GM15510 (cell line): ENCODE measurements around the gene NKAIN4.

Experiments used
- POLR2A ChIP-seq: IDR thresholded peaks from 3 replicates; pipeline ENCODE4 v1.6.1; 2011; ENCODE audit warnings: borderline replicate concordance; ENCODE audit not compliant: insufficient read length; ENCODE audit errors: extremely low read depth

NKAIN4 gene

GRCh38 chr20:63216849-63217471, 37.3 kb downstream of the NKAIN4 start:
- no peak for TF ChIP-seq POLR2A

GRCh38 chr20:63216041-63216848, 38.0 kb downstream of the NKAIN4 start, which contains the start of gene YTHDF1:
YTHDF1 (minus strand) TSS chr20:63216131; CDS start chr20:63215892, 239 bp downstream.
- peak; percentile 68 for TF ChIP-seq POLR2A

- no peak for TF ChIP-seq POLR2A
Measured at GRCh38 chr20:63215101-63216040, 38.9 kb downstream of the NKAIN4 start.

- no peak for TF ChIP-seq POLR2A
Measured at GRCh38 chr20:63214514-63214913, 39.7 kb downstream of the NKAIN4 start.

GRCh38 chr20:63212792-63213191, 41.5 kb downstream of the NKAIN4 start:
- TF ChIP-seq POLR2A: no peak

GRCh38 chr20:63212393-63212730, 41.9 kb downstream of the NKAIN4 start:
- no peak for TF ChIP-seq POLR2A

- no peak for TF ChIP-seq POLR2A
Measured at GRCh38 chr20:63210011-63210605, 44.2 kb downstream of the NKAIN4 start.

- TF ChIP-seq POLR2A: no peak
Measured at GRCh38 chr20:63208346-63208909, 45.8 kb downstream of the NKAIN4 start.

- TF ChIP-seq POLR2A: no peak
Measured at GRCh38 chr20:63206878-63207277, 47.4 kb downstream of the NKAIN4 start.

GRCh38 chr20:63205896-63206295, 48.4 kb downstream of the NKAIN4 start:
- TF ChIP-seq POLR2A: no peak

GRCh38 chr20:63204362-63204761, 49.9 kb downstream of the NKAIN4 start:
- no peak for TF ChIP-seq POLR2A

- no peak for TF ChIP-seq POLR2A
Measured at GRCh38 chr20:63202811-63203526, 51.3 kb downstream of the NKAIN4 start.

GRCh38 chr20:63202021-63202420, 52.2 kb downstream of the NKAIN4 start:
- no peak for TF ChIP-seq POLR2A

GRCh38 chr20:63198606-63199005, 55.7 kb downstream of the NKAIN4 start:
- TF ChIP-seq POLR2A: no peak

- no peak for TF ChIP-seq POLR2A
Measured at GRCh38 chr20:63196768-63197470, 57.3 kb downstream of the NKAIN4 start.
